Retina (tissue), 1 donor: ENCODE results near the gene ATP4B.
"Not testable (repeated sequence)": the region's sequence is repeated elsewhere in the genome, so short reads cannot be mapped to it uniquely, and the experiment has no call there.

Experiments used
- DNase-seq: peaks from one replicate; pipeline ENCODE4 v3.0.0-alpha.2; 2016

Gene ATP4B

GRCh38 chr13:113623491-113624234, 34.3 kb downstream of the ATP4B start:
- DNase-seq: peak; percentile 48

GRCh38 chr13:113622791-113623490, 35.1 kb downstream of the ATP4B start:
- no peak for DNase-seq

- DNase-seq: not testable (repeated sequence)
Observed at GRCh38 chr13:113621986-113622550, 35.9 kb downstream of the ATP4B start.

- DNase-seq: not testable (repeated sequence)
Observed at GRCh38 chr13:113621498-113621897, 36.5 kb downstream of the ATP4B start.

- DNase-seq: no peak
Observed at GRCh38 chr13:113621046-113621445, 37.0 kb downstream of the ATP4B start.

GRCh38 chr13:113620036-113620796, 37.8 kb downstream of the ATP4B start:
- DNase-seq: peak; percentile 30

- no peak for DNase-seq
Observed at GRCh38 chr13:113618455-113618854, 39.5 kb downstream of the ATP4B start.

GRCh38 chr13:113617961-113618360, 40.0 kb downstream of the ATP4B start:
- no peak for DNase-seq

GRCh38 chr13:113616991-113617749, 40.8 kb downstream of the ATP4B start:
- DNase-seq: peak; percentile 54

- DNase-seq: no peak
Observed at GRCh38 chr13:113616281-113616906, 41.6 kb downstream of the ATP4B start.

GRCh38 chr13:113613789-113614379, 44.1 kb downstream of the ATP4B start:
- DNase-seq: no peak

- no peak for DNase-seq
Observed at GRCh38 chr13:113612607-113613006, 45.4 kb downstream of the ATP4B start.

GRCh38 chr13:113611996-113612395, 46.0 kb downstream of the ATP4B start:
- DNase-seq: no peak

GRCh38 chr13:113610266-113610665, 47.7 kb downstream of the ATP4B start:
- no peak for DNase-seq

- DNase-seq: no peak
Observed at GRCh38 chr13:113609616-113610015, 48.4 kb downstream of the ATP4B start.

GRCh38 chr13:113608967-113609533, 48.9 kb downstream of the ATP4B start:
- DNase-seq: no peak

- no peak for DNase-seq
Observed at GRCh38 chr13:113607889-113608635, 49.9 kb downstream of the ATP4B start.

GRCh38 chr13:113607056-113607888, 50.7 kb downstream of the ATP4B start:
- DNase-seq: no peak

- DNase-seq: no peak
Observed at GRCh38 chr13:113605866-113606438, 52.0 kb downstream of the ATP4B start.
